Osteoblast (primary cell): Measurements from ENCODE around the gene DEF6. TPM values are rescaled to one million over a fixed set of nuclear protein-coding genes. Genes with fewer than 3 reads are reported as not detected.
A peak's percentile ranks its signal among the peaks of the same experiment; 100 is the strongest.

ENCODE experiments used
- DNase-seq: peaks from one replicate; pipeline ENCODE4 v3.0.0; 2011; ENCODE audit warnings: low spot score, mixed read lengths; ENCODE audit not compliant: insufficient read length; ENCODE audit errors: missing footprints
- H2AFZ ChIP-seq: 2 replicates; pipeline ENCODE4 v1.6.0; 2011; ENCODE audit warnings: mild to moderate bottlenecking, low read length
- H3K27ac ChIP-seq: 2 replicates; pipeline ENCODE4 v1.5.1; 2011; ENCODE audit warnings: mild to moderate bottlenecking, low read depth, low read length, moderate library complexity
- H3K27me3 ChIP-seq: 2 replicates; pipeline ENCODE4 v1.6.0; 2012; ENCODE audit warnings: mild to moderate bottlenecking, control low read depth, inconsistent platforms, low read length, moderate library complexity; ENCODE audit not compliant: insufficient read depth
- H3K36me3 ChIP-seq: 2 replicates; pipeline ENCODE4 v1.5.1; 2011; ENCODE audit warnings: mild to moderate bottlenecking, low read length, control low read depth, moderate library complexity; ENCODE audit not compliant: insufficient read depth
- H3K4me1 ChIP-seq: 2 replicates; pipeline ENCODE4 v1.5.1; 2011; ENCODE audit warnings: mild to moderate bottlenecking, low read length, control low read depth, moderate library complexity; ENCODE audit not compliant: insufficient read depth
- H3K4me2 ChIP-seq: 2 replicates; pipeline ENCODE4 v1.6.0; 2011; ENCODE audit warnings: mild to moderate bottlenecking, low read length; ENCODE audit not compliant: insufficient read depth
- H3K4me3 ChIP-seq: fragments of 200-600 bp; sonication (generic); 3 replicates; pipeline ENCODE4 v1.5.1; 2012; ENCODE audit warnings: mild to moderate bottlenecking, low read length, inconsistent platforms; ENCODE audit not compliant: insufficient read depth
- H3K79me2 ChIP-seq: 2 replicates; pipeline ENCODE4 v1.6.0; 2012; ENCODE audit warnings: mild to moderate bottlenecking, low read length, control low read depth, inconsistent platforms; ENCODE audit not compliant: insufficient read depth
- H3K9me3 ChIP-seq: 2 replicates; pipeline ENCODE4 v1.5.1; 2011; ENCODE audit warnings: low read depth, low read length, control low read depth
- H4K20me1 ChIP-seq: 2 replicates; pipeline ENCODE4 v1.6.0; 2012; ENCODE audit warnings: mild to moderate bottlenecking, low read length, control low read depth; ENCODE audit not compliant: insufficient read depth
- total RNA-seq: library from RNA; depleted of rRNA; stranded (reverse); fragments of >200 nt; gene quantifications from 2 replicates; pipeline ENCODE4 v1.2.3, GENCODE V29; 2012
- TF ChIP-seq, protein P1 (sequence below): IDR thresholded peaks from 2 replicates; pipeline ENCODE4 v1.5.1; 2011; ENCODE audit warnings: mild to moderate bottlenecking, low read depth, low read length, moderate library complexity; ENCODE audit errors: extremely low read depth

DEF6 gene, protein sequence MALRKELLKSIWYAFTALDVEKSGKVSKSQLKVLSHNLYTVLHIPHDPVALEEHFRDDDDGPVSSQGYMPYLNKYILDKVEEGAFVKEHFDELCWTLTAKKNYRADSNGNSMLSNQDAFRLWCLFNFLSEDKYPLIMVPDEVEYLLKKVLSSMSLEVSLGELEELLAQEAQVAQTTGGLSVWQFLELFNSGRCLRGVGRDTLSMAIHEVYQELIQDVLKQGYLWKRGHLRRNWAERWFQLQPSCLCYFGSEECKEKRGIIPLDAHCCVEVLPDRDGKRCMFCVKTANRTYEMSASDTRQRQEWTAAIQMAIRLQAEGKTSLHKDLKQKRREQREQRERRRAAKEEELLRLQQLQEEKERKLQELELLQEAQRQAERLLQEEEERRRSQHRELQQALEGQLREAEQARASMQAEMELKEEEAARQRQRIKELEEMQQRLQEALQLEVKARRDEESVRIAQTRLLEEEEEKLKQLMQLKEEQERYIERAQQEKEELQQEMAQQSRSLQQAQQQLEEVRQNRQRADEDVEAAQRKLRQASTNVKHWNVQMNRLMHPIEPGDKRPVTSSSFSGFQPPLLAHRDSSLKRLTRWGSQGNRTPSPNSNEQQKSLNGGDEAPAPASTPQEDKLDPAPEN
- total RNA-seq, result 0.29 and 0.72 TPM in 2 replicates

DNA sequence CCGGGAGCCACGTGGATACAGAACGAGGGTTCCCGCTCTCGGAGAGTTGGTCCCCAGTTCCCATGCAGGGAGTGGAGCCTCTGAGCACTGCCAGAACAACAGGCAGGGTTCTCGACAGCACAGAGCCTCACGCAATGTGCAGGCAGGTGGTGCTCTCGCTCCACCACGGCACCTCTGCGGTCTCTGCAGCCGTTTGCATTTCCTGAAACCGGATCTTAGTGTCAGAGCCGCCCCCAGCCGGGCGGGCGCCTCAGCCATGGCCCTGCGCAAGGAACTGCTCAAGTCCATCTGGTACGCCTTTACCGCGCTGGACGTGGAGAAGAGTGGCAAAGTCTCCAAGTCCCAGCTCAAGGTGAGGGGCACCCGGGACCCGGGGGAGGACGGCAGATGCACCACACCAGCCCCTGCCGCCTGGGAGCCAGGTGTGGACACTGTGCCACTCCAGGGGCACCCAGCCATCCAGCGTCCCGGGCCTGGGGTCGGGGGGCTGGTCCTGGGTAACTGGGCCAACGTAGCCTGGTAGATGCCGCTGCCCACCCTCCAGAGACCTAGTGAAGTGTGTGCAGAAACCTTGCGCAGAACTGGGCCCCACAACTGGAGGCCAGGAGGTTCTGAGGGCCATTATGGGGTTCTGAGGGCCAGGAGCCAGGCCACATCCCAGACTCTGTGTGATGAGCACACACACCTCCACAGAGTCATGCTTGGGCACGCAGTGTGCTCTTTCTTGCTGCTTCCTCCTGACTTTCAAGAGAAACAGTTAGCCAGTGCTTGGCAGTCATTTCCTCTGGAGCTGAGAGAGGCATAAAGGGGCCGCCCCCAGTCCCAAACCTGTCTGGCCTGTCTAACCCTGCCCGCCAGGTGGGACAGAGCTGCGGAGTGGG is at the start of gene DEF6:
Gene DEF6 (plus strand): TSS at position 218 of the 881 bp plus-strand sequence. CDS start 39 bp downstream, at position 257.
- peaks cover 40% of the 10 kb centered on the region for H3K36me3 ChIP-seq
- H3K27me3 ChIP-seq, result no peaks in the 10 kb centered on the region
- H3K4me3 ChIP-seq, result no peak within 1 kb of the TSS
- H2AFZ ChIP-seq, result no peak within 1 kb of the TSS
- no peak for DNase-seq
- no peak within 1 kb of the TSS for H3K4me2 ChIP-seq
- no peaks in the 10 kb centered on the region for H3K4me1 ChIP-seq
- no peaks in the 10 kb centered on the region for H3K79me2 ChIP-seq
- no peaks in the 10 kb centered on the region for H3K9me3 ChIP-seq
- TF ChIP-seq, protein P1, sequence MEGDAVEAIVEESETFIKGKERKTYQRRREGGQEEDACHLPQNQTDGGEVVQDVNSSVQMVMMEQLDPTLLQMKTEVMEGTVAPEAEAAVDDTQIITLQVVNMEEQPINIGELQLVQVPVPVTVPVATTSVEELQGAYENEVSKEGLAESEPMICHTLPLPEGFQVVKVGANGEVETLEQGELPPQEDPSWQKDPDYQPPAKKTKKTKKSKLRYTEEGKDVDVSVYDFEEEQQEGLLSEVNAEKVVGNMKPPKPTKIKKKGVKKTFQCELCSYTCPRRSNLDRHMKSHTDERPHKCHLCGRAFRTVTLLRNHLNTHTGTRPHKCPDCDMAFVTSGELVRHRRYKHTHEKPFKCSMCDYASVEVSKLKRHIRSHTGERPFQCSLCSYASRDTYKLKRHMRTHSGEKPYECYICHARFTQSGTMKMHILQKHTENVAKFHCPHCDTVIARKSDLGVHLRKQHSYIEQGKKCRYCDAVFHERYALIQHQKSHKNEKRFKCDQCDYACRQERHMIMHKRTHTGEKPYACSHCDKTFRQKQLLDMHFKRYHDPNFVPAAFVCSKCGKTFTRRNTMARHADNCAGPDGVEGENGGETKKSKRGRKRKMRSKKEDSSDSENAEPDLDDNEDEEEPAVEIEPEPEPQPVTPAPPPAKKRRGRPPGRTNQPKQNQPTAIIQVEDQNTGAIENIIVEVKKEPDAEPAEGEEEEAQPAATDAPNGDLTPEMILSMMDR, result peak; percentile 28
- H3K27ac ChIP-seq, result no peak within 1 kb of the TSS
- no peaks in the 10 kb centered on the region for H4K20me1 ChIP-seq

DNA sequence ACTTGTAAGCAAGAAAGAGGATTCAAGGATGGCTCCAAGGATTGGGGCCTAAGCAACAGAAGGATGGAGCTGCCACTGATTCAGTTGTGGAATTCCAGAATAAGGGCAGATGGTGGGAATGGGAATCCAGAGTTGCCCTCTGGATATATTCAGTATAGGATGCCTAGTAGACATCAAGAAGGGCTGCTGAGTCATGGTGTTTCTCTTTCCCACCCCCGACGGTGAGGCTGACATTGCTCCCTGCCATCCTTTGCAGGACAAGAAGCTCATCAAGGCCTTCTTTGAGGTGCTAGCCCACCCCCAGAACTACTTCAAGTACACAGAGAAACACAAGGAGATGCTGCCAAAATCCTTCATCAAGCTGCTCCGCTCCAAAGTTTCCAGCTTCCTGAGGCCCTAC is 49.3 kb upstream of the DEF6 start:
- TF ChIP-seq, protein P1, result no peak
- Histone ChIP-seq H3K9me3 (no peaks in the 10 kb centered on the region), H3K27me3 (no peaks in the 10 kb centered on the region), H3K79me2 (no peaks in the 10 kb centered on the region), H3K36me3 (peaks cover 87% of the 10 kb centered on the region), H4K20me1 (peaks cover 3% of the 10 kb centered on the region), H3K4me2 (no peak overlapping the region), H3K4me1 (no peaks in the 10 kb centered on the region), H3K27ac (no peak overlapping the region), H2AFZ (no peak overlapping the region), H3K4me3 (no peak overlapping the region)
- no peak for DNase-seq

DNA sequence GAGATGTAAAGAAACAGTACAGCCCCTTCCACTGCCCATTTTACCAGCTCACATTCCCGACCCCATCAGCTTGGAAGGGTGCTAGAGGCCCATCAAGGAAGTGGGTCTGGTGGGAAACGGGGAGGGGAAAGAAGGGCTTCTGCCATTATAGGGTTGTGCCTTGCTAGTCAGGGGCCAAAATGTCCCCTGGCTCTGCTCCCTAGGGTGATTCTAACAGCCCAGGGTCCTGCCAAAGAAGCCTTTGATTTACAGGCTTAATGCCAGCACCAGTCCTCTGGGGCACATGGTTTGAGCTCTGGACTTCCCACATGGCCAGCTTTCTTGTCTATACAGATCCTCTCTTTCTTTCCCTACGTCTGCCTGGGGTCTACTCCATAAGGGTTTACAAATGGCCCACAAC is 48.7 kb upstream of the DEF6 start:
- DNase-seq, result no peak
- Histone ChIP-seq H2AFZ (no peak overlapping the region), H3K27ac (peak overlapping the region; percentile 25), H3K4me1 (no peaks in the 10 kb centered on the region), H4K20me1 (no peaks in the 10 kb centered on the region), H3K4me3 (no peak overlapping the region), H3K36me3 (peaks cover 82% of the 10 kb centered on the region), H3K79me2 (no peaks in the 10 kb centered on the region), H3K27me3 (no peaks in the 10 kb centered on the region), H3K4me2 (no peak overlapping the region), H3K9me3 (no peaks in the 10 kb centered on the region)
- TF ChIP-seq, protein P1, result no peak
